NCI-H524 (cell line): ENCODE results near the gene BANF2.
"Not testable (repeated sequence)": the region's sequence is repeated elsewhere in the genome, so short reads cannot be mapped to it uniquely, and the experiment has no call there.

ENCODE experiments used
- DNase-seq, 2 experiments: peaks; one replicate each; lab custom pipeline; 2025; lab: John Stamatoyannopoulos, UW

BANF2 gene

DNA sequence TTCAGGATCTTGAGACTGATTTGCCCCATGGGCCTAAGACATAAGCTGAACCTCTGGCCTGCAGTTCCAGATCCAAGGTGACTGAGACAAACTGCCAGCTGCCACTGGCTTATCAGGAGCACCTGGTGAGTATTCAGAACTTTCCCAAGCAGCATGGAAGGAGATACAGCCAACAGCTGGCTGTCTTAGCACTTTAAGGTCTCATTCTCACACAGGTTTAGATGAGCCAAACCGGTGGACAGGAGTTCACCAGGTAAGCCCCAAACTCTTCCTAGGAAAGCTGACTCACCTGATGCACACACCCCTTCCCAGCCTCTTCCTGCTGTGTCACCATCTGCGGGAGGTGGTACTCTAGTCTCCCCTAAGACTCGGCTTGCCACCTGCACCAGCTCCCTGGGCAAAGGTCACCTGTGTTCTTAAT is at the start of gene BANF2:
TSS of gene BANF2 (plus strand) at position 36 of the 421 bp plus-strand sequence. CDS start 25,060 bp downstream, outside the sequence.
- DNase-seq, result no peak

GRCh38 chr20:17650301-17651128 is 49.3 kb upstream of the BANF2 start:
- peak; percentile 11 to 51 for DNase-seq

DNA sequence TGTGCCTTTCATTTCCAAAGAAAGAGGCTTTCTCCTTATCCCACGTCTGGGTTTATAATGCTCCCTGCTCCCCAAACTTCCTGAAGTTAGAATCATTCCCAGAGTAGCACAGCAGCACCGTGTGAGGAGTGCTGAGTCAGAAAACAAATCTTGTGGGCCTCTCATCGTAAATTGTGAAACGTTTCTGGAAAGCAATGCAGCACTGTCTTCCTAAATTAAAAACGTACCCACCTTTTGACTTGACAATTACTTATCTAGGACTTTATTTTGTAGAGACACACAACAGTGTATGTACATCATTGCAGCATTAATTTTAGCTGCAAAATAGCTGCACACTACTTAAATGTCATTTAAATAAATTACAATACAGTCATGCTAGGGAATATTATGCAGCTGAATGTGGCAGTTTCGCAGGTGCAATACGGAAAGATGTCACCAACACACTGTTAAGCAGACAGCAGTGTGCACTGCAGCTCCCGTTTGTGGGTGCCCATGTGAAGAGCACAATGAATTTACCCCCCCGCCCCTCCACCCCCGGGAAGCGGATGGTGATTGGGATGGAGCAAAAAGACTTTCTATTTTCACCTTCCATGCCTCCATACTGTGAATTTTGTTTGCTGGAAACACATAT is 48.5 kb upstream of the BANF2 start:
- no peak for DNase-seq

- DNase-seq, result peak; percentile 26 to 72
These were observed 47.9 kb upstream of the BANF2 start for GRCh38 chr20:17651760-17652388.

DNA sequence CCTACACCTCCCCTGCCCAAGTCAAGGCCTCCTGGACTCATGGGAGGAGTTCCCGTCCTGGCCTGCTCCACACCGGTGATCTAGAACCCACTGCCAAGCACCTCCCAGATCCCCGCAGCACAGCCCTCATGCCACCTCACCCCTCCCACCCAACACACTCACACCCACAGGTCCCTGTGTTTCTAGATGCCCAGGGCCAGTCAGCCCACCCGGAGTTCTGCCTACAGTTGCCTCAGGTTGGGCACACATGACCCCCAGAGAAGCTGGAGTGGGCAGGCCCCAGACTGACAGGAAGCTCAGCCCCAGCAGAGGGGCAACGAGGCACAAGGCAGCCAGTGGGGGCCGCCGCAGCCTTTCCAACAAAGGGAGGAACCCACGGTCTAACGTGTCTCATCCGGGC is 47.4 kb upstream of the BANF2 start:
- DNase-seq, result no peak

GRCh38 chr20:17653835-17654648 is 45.7 kb upstream of the BANF2 start:
- DNase-seq, result no peak

- DNase-seq, result no peak
These were observed 45.0 kb upstream of the BANF2 start for GRCh38 chr20:17654649-17655285.

- DNase-seq, result no peak
These were observed 44.5 kb upstream of the BANF2 start for GRCh38 chr20:17655286-17655651.

DNA sequence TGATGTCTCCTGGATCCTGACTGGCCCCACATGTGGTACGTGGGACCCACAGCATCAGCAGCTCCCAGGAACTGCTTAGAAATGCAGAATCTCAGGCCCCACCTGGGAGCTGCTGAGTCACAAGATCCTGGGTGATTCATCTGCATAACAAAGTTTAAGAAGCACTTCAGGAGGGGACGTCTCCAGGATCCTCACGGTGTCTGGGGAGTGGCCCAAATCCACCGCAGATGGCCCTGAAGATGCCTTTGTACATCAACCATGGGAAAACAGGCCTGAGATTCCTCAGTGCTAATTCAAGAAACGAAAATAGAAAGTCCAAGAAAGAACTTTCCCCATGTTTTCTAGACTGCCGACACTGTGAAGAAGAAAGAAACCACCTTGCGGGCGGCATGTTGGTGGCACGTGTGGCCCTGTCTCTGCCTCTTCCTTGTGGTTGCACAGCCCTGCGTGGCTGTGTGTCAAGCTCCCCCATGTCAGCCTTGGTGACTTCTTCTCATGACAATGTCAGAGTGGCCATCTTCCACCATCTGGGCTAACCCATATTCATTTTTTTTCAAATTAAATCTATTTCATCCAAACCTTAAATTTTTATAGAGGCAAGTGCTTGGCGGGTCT is 43.8 kb upstream of the BANF2 start:
- DNase-seq, result no peak

DNA sequence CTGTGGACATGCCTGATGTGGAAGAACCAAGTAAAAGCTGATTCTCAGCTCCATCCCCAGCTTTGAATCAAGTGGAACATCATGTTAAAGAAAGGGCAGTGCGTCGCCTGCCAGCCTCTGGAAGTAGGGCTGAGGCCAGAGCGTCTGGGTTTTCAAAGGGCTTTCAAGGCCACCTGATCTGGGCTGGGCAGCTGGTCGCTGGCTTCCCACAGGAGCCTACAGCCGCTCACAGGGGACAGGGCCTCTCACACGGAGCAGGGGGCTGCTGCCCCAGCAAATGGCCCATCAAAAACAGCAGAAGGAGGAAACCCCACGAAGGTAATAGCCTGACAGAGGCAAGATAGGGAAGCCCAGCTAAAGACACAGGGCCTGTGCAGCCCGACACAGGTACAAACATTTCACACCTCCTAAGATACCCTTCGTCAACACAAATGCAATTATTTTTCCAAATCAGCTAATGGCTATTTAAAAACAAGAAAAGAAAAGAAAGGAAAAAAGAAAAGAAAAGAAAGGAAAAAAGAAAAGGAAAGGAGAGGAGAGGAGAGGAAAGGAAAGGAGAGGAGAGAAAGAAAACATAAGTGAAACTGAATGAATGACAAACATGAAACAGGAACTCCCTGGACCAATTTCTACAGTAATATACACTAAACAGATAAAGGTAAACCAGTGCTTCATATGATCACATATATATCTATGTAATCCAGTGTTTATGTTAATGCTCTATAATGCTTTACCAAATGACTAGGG is 42.5 kb upstream of the BANF2 start:
- no peak for DNase-seq

DNA sequence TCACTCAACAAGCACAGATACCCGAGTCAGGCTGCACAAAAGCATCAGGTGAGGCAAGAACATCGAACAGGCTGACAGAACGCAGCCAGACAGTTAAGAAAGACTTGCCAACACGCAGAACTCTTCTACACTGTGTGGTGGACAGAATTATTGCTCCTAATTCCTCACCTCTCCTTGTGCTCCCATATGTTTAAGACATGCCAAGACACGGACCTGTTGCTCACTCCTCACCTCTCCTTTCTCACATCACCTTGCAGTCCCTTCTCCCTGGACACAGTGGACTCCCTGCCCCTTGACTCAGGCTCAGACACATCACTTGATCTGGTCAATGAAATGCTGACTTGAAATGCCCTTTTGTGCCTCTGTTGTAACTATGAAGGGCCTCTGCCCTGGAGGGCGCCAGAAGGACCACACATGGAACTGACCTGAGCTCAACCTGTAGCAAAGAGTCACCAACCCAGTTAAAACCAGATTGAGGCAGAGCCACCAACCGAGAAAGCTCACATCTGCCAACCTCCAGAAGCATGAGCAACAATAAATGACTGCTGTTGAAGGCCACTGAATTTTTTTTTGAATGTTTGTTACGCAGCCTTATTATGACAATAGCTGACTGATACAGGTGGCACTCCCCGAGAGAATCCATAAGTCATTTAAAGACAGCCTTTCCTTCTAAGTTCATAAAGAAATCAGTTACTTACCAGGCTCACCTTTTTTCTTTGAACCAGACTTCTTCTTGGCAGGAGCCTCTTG is 41.7 kb upstream of the BANF2 start:
- no peak for DNase-seq

DNA sequence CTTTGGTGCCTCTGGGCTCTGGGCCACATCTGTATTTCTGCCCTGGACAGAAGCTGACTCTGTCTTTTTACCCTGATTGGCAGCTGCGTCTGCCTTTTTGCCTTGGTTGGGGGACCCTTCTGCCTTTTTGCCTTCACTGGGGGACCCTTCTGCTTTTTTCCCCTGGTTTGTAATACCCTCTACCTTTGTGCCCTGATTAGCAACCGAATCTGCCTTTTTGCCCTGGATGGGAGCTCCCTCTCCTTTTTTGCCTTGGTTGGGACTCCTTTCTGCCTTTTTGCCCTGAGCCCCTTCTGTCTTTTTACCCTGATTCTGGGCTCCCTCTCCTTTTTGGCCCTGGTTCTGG is 41.1 kb upstream of the BANF2 start:
- DNase-seq, result no peak

DNA sequence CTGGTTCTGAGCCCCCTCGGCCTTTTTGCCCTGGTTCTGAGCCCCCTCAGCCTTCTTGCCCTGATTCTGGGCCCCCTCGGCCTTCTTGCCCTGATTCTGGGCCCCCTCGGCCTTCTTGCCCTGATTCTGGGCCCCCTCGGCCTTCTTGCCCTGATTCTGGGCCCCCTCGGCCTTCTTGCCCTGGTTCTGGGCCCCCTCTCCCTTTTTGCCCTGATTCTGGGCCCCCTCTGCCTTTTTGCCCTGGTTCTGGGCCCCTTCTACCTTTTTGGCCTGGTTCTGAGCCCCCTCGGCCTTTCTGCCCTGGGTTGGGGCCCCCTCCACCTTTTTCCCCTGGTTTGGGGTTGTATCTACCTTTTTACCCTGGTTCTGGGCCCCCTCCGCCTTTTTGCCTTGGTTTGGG is 40.4 kb upstream of the BANF2 start:
- not testable (repeated sequence) for DNase-seq

DNA sequence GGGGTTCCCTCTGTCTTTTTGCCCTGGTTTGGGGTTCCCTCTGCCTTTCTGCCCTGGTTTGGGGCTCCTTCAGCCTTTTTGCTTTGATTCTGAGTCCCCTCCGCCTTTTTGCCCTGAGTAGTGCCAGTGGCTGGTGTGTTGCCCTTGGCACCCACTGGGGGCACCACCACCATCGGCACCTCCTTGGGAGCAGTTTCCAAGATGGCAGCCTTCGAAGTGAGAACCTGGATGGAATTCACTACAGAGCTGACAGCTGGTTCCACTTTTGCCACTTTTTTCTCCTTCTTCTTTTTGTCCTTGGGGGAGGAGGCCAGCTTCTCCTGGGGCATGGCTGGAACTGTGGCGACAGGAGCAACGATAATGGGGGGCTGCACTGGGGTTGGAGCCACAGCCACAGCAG is 40.0 kb upstream of the BANF2 start:
- no peak for DNase-seq

GRCh38 chr20:17660667-17661066 is 39.1 kb upstream of the BANF2 start:
- no peak for DNase-seq

- no peak for DNase-seq
These were observed 38.5 kb upstream of the BANF2 start for GRCh38 chr20:17661121-17661744.

GRCh38 chr20:17662333-17663039 is 37.3 kb upstream of the BANF2 start:
- peak in 1 of 2 experiments; percentile 30 for DNase-seq

- DNase-seq, result no peak
These were observed 36.7 kb upstream of the BANF2 start for GRCh38 chr20:17663040-17663399.

GRCh38 chr20:17663486-17663885 is 36.3 kb upstream of the BANF2 start:
- DNase-seq, result no peak
